ENCODE data around the gene POC1A. TPM values are rescaled to one million over a fixed set of nuclear protein-coding genes. Genes with fewer than 3 reads are reported as not detected.

The POC1A gene
- total and polyA plus RNA-seq, 2 of the 8 experiments (the other 6 are each of a cell fraction or from before 2014, with no cell fraction given): 35.7 to 39.2 TPM

DNA sequence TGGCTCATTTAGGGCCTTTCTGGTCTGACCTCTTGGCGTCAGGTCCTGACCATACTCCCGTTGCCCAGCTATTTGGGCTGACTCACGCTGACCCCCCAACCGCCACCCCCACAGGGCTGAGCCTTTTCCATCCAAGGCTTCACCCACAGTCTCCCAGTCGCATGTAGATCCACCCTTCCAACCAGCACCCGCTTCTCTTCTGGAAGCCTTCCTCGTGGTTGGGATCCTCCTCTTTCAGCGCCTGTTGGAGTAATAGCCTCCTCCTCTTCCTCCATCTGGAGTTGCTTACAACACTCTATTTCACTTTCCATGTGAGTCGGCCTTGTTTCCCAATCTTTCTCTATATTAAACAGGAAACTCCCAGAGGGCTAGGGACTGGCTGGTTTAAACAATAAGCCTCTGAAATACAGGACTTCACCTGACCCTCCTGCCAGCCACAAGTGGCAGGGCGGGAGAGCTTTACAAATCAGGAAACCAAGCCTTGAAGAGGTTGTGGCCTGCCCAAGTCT, 41.7 kb upstream of the POC1A start:
- H3K27ac ChIP-seq (ENCODE audit: low read depth, low read length): no peak overlapping the region
- TF ChIP-seq FOSL1 (IDR thresholded peaks at IDR 0.05; ENCODE audit: insufficient read depth, low read depth, low read length) (no peak), TAF7 (optimal IDR thresholded peaks at IDR 0.05; ENCODE audit: borderline replicate concordance, low read depth, low read length) (no peak), BRCA1 (IDR thresholded peaks at IDR 0.05; ENCODE audit: low read depth, low read length) (no peak), SUZ12 (IDR thresholded peaks at IDR 0.05; ENCODE audit: low read length) (no peak), ZNF274 (IDR thresholded peaks at IDR 0.05; ENCODE audit: borderline replicate concordance, extremely low read depth, low read length) (no peak), BCL11A (IDR thresholded peaks at IDR 0.05; ENCODE audit: low read depth in 2 of 2, low read length in 2 of 2) (no peak), NANOG (IDR thresholded peaks at IDR 0.05; ENCODE audit: insufficient read depth, low read depth, low read length, poor library complexity, severe bottlenecking) (no peak), GTF2F1 (IDR thresholded peaks at IDR 0.05; ENCODE audit: borderline replicate concordance, low read depth, low read length) (no peak)

More for the DNA sequence above, 41.7 kb upstream of the POC1A start:
- no peak overlapping the region for H3K9ac ChIP-seq (replicated peaks in 1 of 4; ENCODE audit: extremely low read depth in 1 of 4, low read depth in 3 of 4, low read length in 3 of 4)
- H3K14ac ChIP-seq (ENCODE audit: insufficient read length): no peak overlapping the region
- H3K9me3 ChIP-seq (ENCODE audit: insufficient read depth in 2 of 2, low read depth in 1 of 2, low read length in 1 of 2): no peaks in the 10 kb centered on the region
- no peak overlapping the region for H2BK12ac ChIP-seq (ENCODE audit: low read depth, low read length)
- no peak overlapping the region for H2BK5ac ChIP-seq (ENCODE audit: low read depth, low read length)
- peaks cover 0 to 3% (median under 1%) of the 10 kb centered on the region in 4 experiments; a peak in 4 of 7 replicates for H3K27me3 ChIP-seq (replicated peaks in 1 of 4; ENCODE audit: control insufficient read depth in 3 of 4, extremely low read depth in 1 of 4, insufficient read depth in 3 of 4, low read length in 3 of 4)
- H2BK120ac ChIP-seq (replicated peaks; ENCODE audit: low read depth, low read length): no peak overlapping the region
- DNase-seq (ENCODE audit: low read depth in 1 of 2, low spot score in 2 of 2): no peak
- H3K4me3 ChIP-seq (ENCODE audit: extremely low read depth in 1 of 4, insufficient read depth in 2 of 4, low read depth in 3 of 4, low read length in 4 of 4): no peak overlapping the region
- no peaks in the 10 kb centered on the region; the same call in none of the 2 replicates for H3K79me1 ChIP-seq (ENCODE audit: low read depth, low read length)
- H4K20me1 ChIP-seq (replicated peaks in 1 of 2; ENCODE audit: control insufficient read depth in 1 of 2, insufficient read depth in 2 of 2, low read length in 2 of 2): peaks cover 0 to 3% of the 10 kb centered on the region in 2 experiments
- peaks cover 0 to 12% (median 7%) of the 10 kb centered on the region in 4 experiments; a peak in 6 of 7 replicates for H3K4me1 ChIP-seq (replicated peaks in 1 of 4; ENCODE audit: control insufficient read depth in 3 of 4, insufficient read depth in 4 of 4, low read length in 3 of 4)
- no peak overlapping the region for H2AFZ ChIP-seq (ENCODE audit: low read length)
- H3K23me2 ChIP-seq (ENCODE audit: low read depth, low read length): peaks cover 4% of the 10 kb centered on the region; the same call in 1 of the 2 replicates
- H3K23ac ChIP-seq (ENCODE audit: insufficient read length): no peak overlapping the region
- no peak overlapping the region for H4K91ac ChIP-seq (replicated peaks; ENCODE audit: insufficient read length, low read length)
- H2AK5ac ChIP-seq (ENCODE audit: low read depth, low read length): no peak overlapping the region
- no peak for FAIRE-seq
- H3K36me3 ChIP-seq (ENCODE audit: control insufficient read depth in 2 of 4, insufficient read depth in 4 of 4, low read length in 3 of 4): peaks cover 0 to 8% (median 0%) of the 10 kb centered on the region in 4 experiments; a peak in 2 of 8 replicates
- no peak overlapping the region for H2BK20ac ChIP-seq (ENCODE audit: low read length)
- H3K56ac ChIP-seq (replicated peaks; ENCODE audit: insufficient read length, low read depth, low read length): no peak overlapping the region
- H4K8ac ChIP-seq (ENCODE audit: extremely low read depth, insufficient read depth, low read length): no peak overlapping the region
- H3K4ac ChIP-seq (replicated peaks; ENCODE audit: insufficient read length, low read depth, low read length): no peak overlapping the region
- POLR2A ChIA-PET (ENCODE audit: partially characterized antibody): interaction anchor here (1.0 to 2.1 kb wide), 3 partner anchors 14 to 43 kb away, joined by 3 to 14 read pairs (median 3); partner anchors contain the start of gene POC1A
- CTCF ChIA-PET (ENCODE audit: partially characterized antibody): interaction anchor here (1.2 to 2.4 kb wide), 5 partner anchors 26 to 194 kb away, joined by 3 to 8 read pairs (median 4); no protein-coding TSS in a partner anchor
- no peak overlapping the region for H3K18ac ChIP-seq (ENCODE audit: extremely low read depth, low read length)
- no peak overlapping the region for H2BK15ac ChIP-seq (ENCODE audit: low read length)
- no peak overlapping the region for H4K5ac ChIP-seq (ENCODE audit: insufficient read length, low read depth, low read length)
- WGBS, 2 experiments (ENCODE audit: extremely low coverage in 1 of 2, insufficient coverage in 1 of 2, insufficient read length in 1 of 2, insufficient replicate concordance in 2 of 2, low coverage in 1 of 2, low lambda C conversion rate in 2 of 2, missing lambda C conversion rate in 1 of 2): 93% methylated on average over 10 of the region's 10 CpGs; no CpG with 5 or more reads in 1 of the 2 experiments
- peaks cover 0 to 8% of the 10 kb centered on the region in 2 experiments; a peak in 2 of 4 replicates for H3K79me2 ChIP-seq (ENCODE audit: control insufficient read depth in 1 of 2, insufficient read depth in 2 of 2, low read length in 2 of 2)
- H3K4me2 ChIP-seq (ENCODE audit: insufficient read depth in 1 of 2, low read depth in 2 of 2, low read length in 2 of 2): no peak overlapping the region

All from H1 (cell line).